AG04450 (cell line): ENCODE data around the gene CYP24A1. TPM values are rescaled to one million over a fixed set of nuclear protein-coding genes. Genes with fewer than 3 reads are reported as not detected.

ENCODE experiments used
- CTCF ChIA-PET: fragments of 300-600, 350-600 bp; formaldehyde crosslinking; extraction: SDS; loops from one replicate; lab custom pipeline; 2022; ENCODE audit warnings: antibody characterized with exemption, inconsistent platforms; lab: Charles Lee
- POLR2A ChIA-PET: fragments of 350-600 bp; formaldehyde crosslinking; extraction: SDS; loops from one replicate; lab custom pipeline; 2021; ENCODE audit warnings: antibody characterized with exemption, inconsistent platforms; lab: Yijun Ruan, JAX
- DNase-seq: peaks from one replicate; pipeline ENCODE4 v3.0.0-alpha.2; 2011; ENCODE audit warnings: low read depth, low spot score
- H3K27ac ChIP-seq: one replicate; pipeline ENCODE4 v1.5.1; 2012; ENCODE audit warnings: low read depth, low read length, control low read depth
- H3K27me3 ChIP-seq: one replicate; pipeline ENCODE4 v1.6.0; 2012; ENCODE audit warnings: low read length; ENCODE audit not compliant: control insufficient read depth, insufficient read depth
- H3K4me3 ChIP-seq: 2 replicates; pipeline ENCODE4 v1.5.1; 2011; ENCODE audit warnings: mild to moderate bottlenecking, low read depth, low read length, control low read depth
- H3K9me3 ChIP-seq: 2 replicates; pipeline ENCODE4 v1.5.1; 2012; ENCODE audit warnings: low read length; ENCODE audit not compliant: control insufficient read depth, insufficient read depth
- CTCF ChIP-seq: IDR thresholded peaks from 2 replicates; pipeline ENCODE4 v1.5.1; 2011; ENCODE audit warnings: low read depth, low read length, control low read depth, inconsistent platforms
- polyA plus RNA-seq: library from polyadenylated mRNA; depleted of rRNA; stranded (reverse); fragments of >200 nt; gene quantifications from 2 replicates; pipeline ENCODE4 v1.2.3, GENCODE V29; 2011

CYP24A1 gene
- polyA plus RNA-seq, 1 experiment, result 2.1 TPM

- Histone ChIP-seq H3K27me3 (no peaks in the 10 kb centered on the region), H3K9me3 (no peaks in the 10 kb centered on the region), H3K4me3 (no peak overlapping the region), H3K27ac (peak overlapping the region; percentile 81)
- no peak for DNase-seq
- POLR2A ChIA-PET, result no interaction called here
- CTCF ChIA-PET, result interaction anchor here (0.7 to 1.8 kb wide), 4 partner anchors 9 to 26 kb away, joined by 3 to 4 read pairs (median 3); no protein-coding TSS in a partner anchor
- no peak for TF ChIP-seq CTCF
Measured at GRCh38 chr20:54122681-54123586, 50.9 kb downstream of the CYP24A1 start.

GRCh38 chr20:54122189-54122588 is 51.6 kb downstream of the CYP24A1 start:
- CTCF ChIA-PET, result interaction anchor here (0.6 to 1.8 kb wide), 4 partner anchors 12 to 75 kb away, joined by 3 to 8 read pairs (median 4); no protein-coding TSS in a partner anchor
- POLR2A ChIA-PET, result interaction anchor here (0.6 kb wide), 1 partner anchor 93 kb away, joined by 3 read pairs; no protein-coding TSS in a partner anchor
- TF ChIP-seq CTCF, result no peak
- no peak overlapping the region for H3K4me3 ChIP-seq
- DNase-seq, result no peak
- no peak overlapping the region for H3K27ac ChIP-seq
- no peaks in the 10 kb centered on the region for H3K9me3 ChIP-seq
- H3K27me3 ChIP-seq, result no peaks in the 10 kb centered on the region

GRCh38 chr20:54119744-54120143 is 54.0 kb downstream of the CYP24A1 start:
- Histone ChIP-seq H3K27ac (no peak overlapping the region), H3K4me3 (no peak overlapping the region), H3K27me3 (no peaks in the 10 kb centered on the region), H3K9me3 (no peaks in the 10 kb centered on the region)
- TF ChIP-seq CTCF, result no peak
- no peak for DNase-seq
- CTCF ChIA-PET, result interaction anchor here (2.2 kb wide), 1 partner anchor 80 kb away, joined by 7 read pairs; no protein-coding TSS in a partner anchor
- POLR2A ChIA-PET, result no interaction called here

- no peak for TF ChIP-seq CTCF
- no peak for DNase-seq
- H3K27ac ChIP-seq, result no peak overlapping the region
- POLR2A ChIA-PET, result no interaction called here
- CTCF ChIA-PET, result interaction anchor here (1.0 to 1.3 kb wide), 3 partner anchors 15 to 81 kb away, joined by 3 to 9 read pairs (median 3); no protein-coding TSS in a partner anchor
- no peaks in the 10 kb centered on the region for H3K9me3 ChIP-seq
- H3K4me3 ChIP-seq, result no peak overlapping the region
- H3K27me3 ChIP-seq, result no peaks in the 10 kb centered on the region
Measured at GRCh38 chr20:54118220-54119001, 55.4 kb downstream of the CYP24A1 start.
